Peyer's patch (tissue), 4 donors: ENCODE measurements around the gene CEP290. TPM values are rescaled to one million over a fixed set of nuclear protein-coding genes. Genes with fewer than 3 reads are reported as not detected.

Experiments
- DNase-seq, 3 donors: peaks; one replicate each; pipeline ENCODE4 v3.0.0-alpha.2; 2017 to 2019
- H3K27ac ChIP-seq, 4 donors: fragments of 200-600 bp; sonication (generic); one replicate each; pipeline ENCODE4 v1.5.1; 2016 to 2019
- H3K27me3 ChIP-seq, 2 donors: fragments of 200-600 bp; sonication (generic); one replicate each; pipeline ENCODE4 v1.5.1; 2019
- H3K36me3 ChIP-seq, 3 donors: fragments of 200-600 bp; sonication (generic); one replicate each; pipeline ENCODE4 v1.5.1; 2016 to 2019
- H3K4me1 ChIP-seq, 4 donors: fragments of 200-600 bp; sonication (generic); one replicate each; pipeline ENCODE4 v1.5.1; 2016 to 2019
- H3K4me3 ChIP-seq, 4 donors: fragments of 200-600 bp; sonication (generic); 1 replicate in 3 of 4; 2 replicates in 1 of 4; pipeline ENCODE4 v1.5.1; 2016 to 2019; ENCODE audit warnings: mild to moderate bottlenecking in 1 of 4
- H3K9me3 ChIP-seq, 4 donors: fragments of 200-600 bp; sonication (generic); one replicate each; pipeline ENCODE4 v1.5.1; 2016 to 2019; ENCODE audit warnings: mild to moderate bottlenecking in 1 of 4
- CTCF ChIP-seq, 6 experiments: fragments of 450-650 bp in 4 of 6; fragments of 200-600 bp in 2 of 6; sonication (generic) in 1 of 6; IDR thresholded peaks; one replicate each; pipeline ENCODE4 v1.5.1; 2017 to 2019; ENCODE audit warnings: antibody characterized with exemption in 6 of 6, mild to moderate bottlenecking in 3 of 6, moderate library complexity in 1 of 6
- POLR2A ChIP-seq, 2 donors: fragments of 450-650 bp; IDR thresholded peaks; one replicate each; pipeline ENCODE4 v1.5.1; 2017; ENCODE audit warnings: antibody characterized with exemption in 2 of 2, mild to moderate bottlenecking in 2 of 2, moderate library complexity in 2 of 2
- total RNA-seq, 4 donors: library from RNA; depleted of rRNA; stranded (reverse); fragments of >200 nt; gene quantifications; one replicate each; pipeline ENCODE4 v1.1.0, GENCODE V29; 2016

CEP290 gene
- total RNA-seq, 4 donors from 2014 or later, result 14.7 to 54.5 (median 24.6) TPM

DNA sequence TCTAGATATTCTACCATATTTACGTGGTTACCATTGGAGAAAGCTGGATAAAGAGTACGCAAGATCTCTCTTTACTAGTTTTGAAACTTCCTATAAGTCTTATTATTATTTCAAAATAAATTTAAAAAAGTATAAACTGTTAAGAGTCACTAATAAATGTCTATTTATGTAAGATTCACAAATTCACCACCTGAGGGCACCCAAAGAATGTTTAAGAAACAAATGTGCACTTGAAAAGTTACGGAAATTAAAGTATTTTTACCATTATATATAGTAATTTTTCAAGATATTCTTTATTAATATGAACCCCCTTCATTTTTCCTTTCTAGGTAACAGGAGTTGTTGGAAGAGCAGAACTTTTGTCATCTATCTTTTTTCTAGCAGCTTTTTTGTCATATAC lies 12.1 kb upstream of the CEP290 start:
- no peak for DNase-seq
- H3K4me1 ChIP-seq, result no peaks in the 10 kb centered on the region

DNA sequence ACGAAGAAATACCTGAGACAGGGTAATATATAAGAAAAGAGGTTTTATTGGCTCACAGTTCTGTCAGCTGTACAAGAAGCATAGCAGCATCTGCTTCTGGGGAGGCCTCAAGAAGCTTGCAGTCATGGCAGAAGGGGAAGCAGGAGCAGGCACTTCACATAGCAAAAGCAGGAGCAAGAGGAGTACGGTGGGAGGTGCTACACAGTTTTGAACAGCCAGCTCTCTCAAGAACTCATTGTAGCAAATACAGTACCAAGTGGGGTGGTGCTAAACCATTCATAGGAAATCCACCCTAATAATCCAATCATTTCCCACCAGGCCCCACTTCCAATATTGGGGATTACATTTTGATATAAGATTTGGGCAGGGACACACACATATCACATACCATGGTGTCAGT lies 8.2 kb upstream of the CEP290 start:
- no peaks in the 10 kb centered on the region for H3K36me3 ChIP-seq
- peaks cover 0 to 12% (median 0%) of the 10 kb centered on the region in 4 donors for H3K4me1 ChIP-seq
- no peak overlapping the region for H3K27ac ChIP-seq
- no peak overlapping the region for H3K4me3 ChIP-seq
- DNase-seq, result no peak
- no peak for TF ChIP-seq CTCF (IDR thresholded peaks at IDR 0.05)
- TF ChIP-seq POLR2A (IDR thresholded peaks at IDR 0.05), result no peak
- H3K9me3 ChIP-seq, result no peaks in the 10 kb centered on the region
- no peaks in the 10 kb centered on the region for H3K27me3 ChIP-seq

More for the DNA sequence above, 12.1 kb upstream of the CEP290 start:
- TF ChIP-seq CTCF (IDR thresholded peaks at IDR 0.05) (peak in 3 of 6 experiments; percentile 25 to 37 (median 37)), POLR2A (IDR thresholded peaks at IDR 0.05) (no peak)
- no peaks in the 10 kb centered on the region for H3K36me3 ChIP-seq
- H3K27me3 ChIP-seq, result no peaks in the 10 kb centered on the region
- H3K4me3 ChIP-seq, result no peak overlapping the region
- no peak overlapping the region for H3K27ac ChIP-seq
- H3K9me3 ChIP-seq, result no peaks in the 10 kb centered on the region

DNA sequence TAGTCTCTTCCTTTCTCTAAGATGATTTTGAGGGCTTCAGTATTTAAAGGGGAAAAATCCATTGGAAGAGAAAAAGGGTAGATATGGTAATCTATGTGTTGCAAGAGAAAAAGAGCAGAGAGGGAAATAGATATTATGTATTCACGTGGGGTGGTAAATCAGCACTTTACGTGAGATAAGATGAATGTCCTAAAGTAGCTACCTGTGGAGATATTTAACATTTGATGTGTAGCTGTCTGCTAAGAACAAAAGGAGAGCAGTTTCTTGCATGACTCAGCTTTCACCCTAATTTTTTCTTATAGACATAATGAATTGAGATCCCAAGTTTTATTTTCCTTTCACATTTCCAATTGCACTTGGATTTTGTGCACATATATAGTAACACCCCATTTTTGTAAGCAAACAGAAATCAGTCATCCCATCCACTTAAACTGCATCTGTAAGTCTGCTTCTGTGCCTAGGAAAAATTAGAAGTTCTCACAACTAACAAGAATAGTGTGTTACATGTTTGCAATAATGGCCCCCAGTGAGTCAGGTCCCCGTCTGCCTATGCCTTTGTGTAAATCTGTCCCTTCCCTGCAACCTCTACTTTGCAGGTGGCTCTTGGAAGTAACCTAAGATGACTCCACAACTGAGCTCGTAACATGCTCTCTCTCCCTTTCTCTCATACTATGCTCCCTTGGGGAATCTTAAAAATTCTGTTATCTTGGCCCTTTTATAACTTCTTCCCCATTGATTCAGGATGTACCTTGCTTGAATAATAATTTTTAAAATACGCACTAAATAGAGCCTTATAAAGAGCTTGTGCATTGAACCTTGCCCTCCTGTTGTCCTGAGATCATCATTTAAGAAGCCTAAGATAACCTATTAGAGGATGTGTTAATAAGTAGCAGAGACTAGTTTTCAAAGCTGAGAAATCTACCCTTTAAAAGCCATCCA lies 3.9 kb upstream of the CEP290 start:
- Histone ChIP-seq H3K36me3 (no peaks in the 10 kb centered on the region), H3K27me3 (no peaks in the 10 kb centered on the region), H3K4me1 (peaks cover 0 to 42% (median 0%) of the 10 kb centered on the region in 4 donors), H3K9me3 (no peaks in the 10 kb centered on the region), H3K27ac (no peak overlapping the region), H3K4me3 (no peak overlapping the region)
- TF ChIP-seq CTCF (IDR thresholded peaks at IDR 0.05), result no peak
- TF ChIP-seq POLR2A (IDR thresholded peaks at IDR 0.05), result no peak
- no peak for DNase-seq

DNA sequence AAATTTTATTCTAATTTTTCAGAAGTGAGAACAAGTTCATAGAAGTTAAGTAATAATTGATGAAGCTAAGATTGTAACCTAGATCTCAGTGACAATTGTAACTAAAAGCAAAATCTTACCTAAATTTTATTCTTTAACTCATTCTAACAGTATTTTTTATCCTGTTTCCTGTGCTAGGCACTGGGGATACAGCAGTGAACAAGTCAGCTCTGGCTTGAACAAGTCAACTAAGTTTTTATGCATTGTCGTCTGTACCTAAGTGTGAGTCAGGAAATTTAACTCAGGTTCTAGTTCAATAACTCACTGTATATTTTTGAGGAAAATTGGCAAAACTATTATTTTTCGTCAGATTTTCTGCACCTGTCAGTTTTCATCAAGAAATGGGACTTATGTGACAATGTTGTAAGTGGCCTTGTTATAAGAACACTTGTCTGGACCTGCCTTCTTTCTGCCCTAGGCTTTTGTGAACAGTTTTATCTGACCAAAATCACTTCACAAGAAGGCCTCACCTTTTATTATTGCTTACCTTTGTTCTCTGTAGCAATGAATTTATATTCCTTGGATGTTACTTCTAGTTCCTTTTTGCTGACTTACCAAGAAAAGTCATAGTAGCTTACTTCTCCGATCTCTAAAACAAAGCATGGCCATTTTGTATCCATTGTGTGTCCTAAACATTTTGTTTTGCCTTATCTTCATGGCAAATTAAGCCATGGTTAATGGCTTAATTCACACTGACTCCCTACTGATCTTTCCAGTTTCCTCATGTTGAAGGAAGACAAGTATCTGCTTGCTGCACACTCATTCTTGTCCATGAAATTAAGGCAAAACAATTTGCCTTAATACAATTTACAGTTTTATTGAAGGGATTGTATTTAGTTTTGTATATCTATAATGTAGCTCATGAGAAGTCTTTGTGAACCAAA lies 2.9 kb upstream of the CEP290 start:
- no peaks in the 10 kb centered on the region for H3K27me3 ChIP-seq
- H3K9me3 ChIP-seq, result no peaks in the 10 kb centered on the region
- DNase-seq, result no peak
- no peak overlapping the region for H3K4me3 ChIP-seq
- H3K27ac ChIP-seq, result no peak overlapping the region
- no peak for TF ChIP-seq POLR2A (IDR thresholded peaks at IDR 0.05)
- TF ChIP-seq CTCF (IDR thresholded peaks at IDR 0.05), result no peak
- peaks cover 0 to 42% (median 0%) of the 10 kb centered on the region in 4 donors for H3K4me1 ChIP-seq
- no peaks in the 10 kb centered on the region for H3K36me3 ChIP-seq

GRCh38 chr12:88144037-88144436 lies 2.1 kb upstream of the CEP290 start:
- H3K27me3 ChIP-seq, result no peaks in the 10 kb centered on the region
- peaks cover 0 to 42% (median 0%) of the 10 kb centered on the region in 4 donors for H3K4me1 ChIP-seq
- H3K4me3 ChIP-seq, result no peak overlapping the region
- TF ChIP-seq POLR2A (IDR thresholded peaks at IDR 0.05), result no peak
- TF ChIP-seq CTCF (IDR thresholded peaks at IDR 0.05), result no peak
- H3K9me3 ChIP-seq, result no peaks in the 10 kb centered on the region
- H3K27ac ChIP-seq, result no peak overlapping the region
- no peak for DNase-seq
- no peaks in the 10 kb centered on the region for H3K36me3 ChIP-seq
